ENCODE results near the gene CCNF. TPM values are rescaled to one million over a fixed set of nuclear protein-coding genes. Genes with fewer than 3 reads are reported as not detected.

The CCNF gene
- total and polyA plus RNA-seq, 10 of the 15 experiments (the other 5 are each of a cell fraction or from before 2014, with no cell fraction given): 4.0 to 63.2 (median 27.5) TPM

DNA sequence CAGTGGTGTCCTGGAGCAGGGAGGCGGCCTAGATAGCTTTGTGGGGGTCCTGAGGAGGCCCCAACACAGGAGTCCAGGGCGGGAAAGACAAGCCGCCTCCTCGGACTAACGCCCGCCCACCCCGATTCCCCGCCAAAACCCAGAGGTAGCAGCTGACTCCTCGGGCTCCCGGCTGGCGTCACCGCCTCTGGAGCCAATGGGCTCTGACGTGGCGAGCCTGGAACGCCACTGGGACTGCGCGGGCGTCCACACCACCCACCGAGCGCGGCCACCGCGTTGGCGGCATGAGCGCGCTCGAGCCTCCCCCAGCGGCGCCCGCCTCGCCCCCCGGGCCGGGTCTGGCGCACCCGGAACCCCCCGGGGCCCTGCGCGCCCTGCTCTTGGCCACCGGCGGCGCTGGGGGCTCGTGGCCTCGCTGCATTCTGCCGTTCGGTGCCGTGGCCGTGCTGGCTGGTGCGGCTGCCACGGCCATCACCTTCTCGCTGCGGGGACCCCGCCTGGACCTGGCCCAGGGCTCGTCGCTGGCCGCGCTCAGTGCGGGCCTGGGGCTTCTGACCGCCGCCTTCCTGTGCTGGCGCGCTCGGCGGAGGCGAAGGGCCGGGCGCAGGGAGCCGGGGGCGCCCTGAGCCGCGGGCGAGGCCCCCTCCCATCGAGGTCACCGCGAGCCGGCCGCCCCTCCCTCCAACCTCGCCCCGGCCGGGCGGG lies 38.4 kb downstream of the CCNF start (continued):
- no peak for TF ChIP-seq CREB1 (IDR thresholded peaks at IDR 0.05; ENCODE audit: low read depth)
- no peak for TF ChIP-seq BMI1 (IDR thresholded peaks at IDR 0.05; ENCODE audit: borderline replicate concordance)
- TF ChIP-seq, protein P1, sequence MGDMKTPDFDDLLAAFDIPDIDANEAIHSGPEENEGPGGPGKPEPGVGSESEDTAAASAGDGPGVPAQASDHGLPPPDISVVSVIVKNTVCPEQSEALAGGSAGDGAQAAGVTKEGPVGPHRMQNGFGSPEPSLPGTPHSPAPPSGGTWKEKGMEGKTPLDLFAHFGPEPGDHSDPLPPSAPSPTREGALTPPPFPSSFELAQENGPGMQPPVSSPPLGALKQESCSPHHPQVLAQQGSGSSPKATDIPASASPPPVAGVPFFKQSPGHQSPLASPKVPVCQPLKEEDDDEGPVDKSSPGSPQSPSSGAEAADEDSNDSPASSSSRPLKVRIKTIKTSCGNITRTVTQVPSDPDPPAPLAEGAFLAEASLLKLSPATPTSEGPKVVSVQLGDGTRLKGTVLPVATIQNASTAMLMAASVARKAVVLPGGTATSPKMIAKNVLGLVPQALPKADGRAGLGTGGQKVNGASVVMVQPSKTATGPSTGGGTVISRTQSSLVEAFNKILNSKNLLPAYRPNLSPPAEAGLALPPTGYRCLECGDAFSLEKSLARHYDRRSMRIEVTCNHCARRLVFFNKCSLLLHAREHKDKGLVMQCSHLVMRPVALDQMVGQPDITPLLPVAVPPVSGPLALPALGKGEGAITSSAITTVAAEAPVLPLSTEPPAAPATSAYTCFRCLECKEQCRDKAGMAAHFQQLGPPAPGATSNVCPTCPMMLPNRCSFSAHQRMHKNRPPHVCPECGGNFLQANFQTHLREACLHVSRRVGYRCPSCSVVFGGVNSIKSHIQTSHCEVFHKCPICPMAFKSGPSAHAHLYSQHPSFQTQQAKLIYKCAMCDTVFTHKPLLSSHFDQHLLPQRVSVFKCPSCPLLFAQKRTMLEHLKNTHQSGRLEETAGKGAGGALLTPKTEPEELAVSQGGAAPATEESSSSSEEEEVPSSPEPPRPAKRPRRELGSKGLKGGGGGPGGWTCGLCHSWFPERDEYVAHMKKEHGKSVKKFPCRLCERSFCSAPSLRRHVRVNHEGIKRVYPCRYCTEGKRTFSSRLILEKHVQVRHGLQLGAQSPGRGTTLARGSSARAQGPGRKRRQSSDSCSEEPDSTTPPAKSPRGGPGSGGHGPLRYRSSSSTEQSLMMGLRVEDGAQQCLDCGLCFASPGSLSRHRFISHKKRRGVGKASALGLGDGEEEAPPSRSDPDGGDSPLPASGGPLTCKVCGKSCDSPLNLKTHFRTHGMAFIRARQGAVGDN (IDR thresholded peaks at IDR 0.05): peak; percentile 84
- no peak for TF ChIP-seq SREBF2 (IDR thresholded peaks at IDR 0.05; ENCODE audit: low read length)
- TF ChIP-seq BACH1 (IDR thresholded peaks at IDR 0.05; ENCODE audit: borderline replicate concordance): peak; percentile 32; the same call in 1 of the 2 replicates
- TF ChIP-seq NR2C1 (IDR thresholded peaks at IDR 0.05): no peak
- TF ChIP-seq HDAC2 (IDR thresholded peaks at IDR 0.05): no peak
- TF ChIP-seq, protein P2, sequence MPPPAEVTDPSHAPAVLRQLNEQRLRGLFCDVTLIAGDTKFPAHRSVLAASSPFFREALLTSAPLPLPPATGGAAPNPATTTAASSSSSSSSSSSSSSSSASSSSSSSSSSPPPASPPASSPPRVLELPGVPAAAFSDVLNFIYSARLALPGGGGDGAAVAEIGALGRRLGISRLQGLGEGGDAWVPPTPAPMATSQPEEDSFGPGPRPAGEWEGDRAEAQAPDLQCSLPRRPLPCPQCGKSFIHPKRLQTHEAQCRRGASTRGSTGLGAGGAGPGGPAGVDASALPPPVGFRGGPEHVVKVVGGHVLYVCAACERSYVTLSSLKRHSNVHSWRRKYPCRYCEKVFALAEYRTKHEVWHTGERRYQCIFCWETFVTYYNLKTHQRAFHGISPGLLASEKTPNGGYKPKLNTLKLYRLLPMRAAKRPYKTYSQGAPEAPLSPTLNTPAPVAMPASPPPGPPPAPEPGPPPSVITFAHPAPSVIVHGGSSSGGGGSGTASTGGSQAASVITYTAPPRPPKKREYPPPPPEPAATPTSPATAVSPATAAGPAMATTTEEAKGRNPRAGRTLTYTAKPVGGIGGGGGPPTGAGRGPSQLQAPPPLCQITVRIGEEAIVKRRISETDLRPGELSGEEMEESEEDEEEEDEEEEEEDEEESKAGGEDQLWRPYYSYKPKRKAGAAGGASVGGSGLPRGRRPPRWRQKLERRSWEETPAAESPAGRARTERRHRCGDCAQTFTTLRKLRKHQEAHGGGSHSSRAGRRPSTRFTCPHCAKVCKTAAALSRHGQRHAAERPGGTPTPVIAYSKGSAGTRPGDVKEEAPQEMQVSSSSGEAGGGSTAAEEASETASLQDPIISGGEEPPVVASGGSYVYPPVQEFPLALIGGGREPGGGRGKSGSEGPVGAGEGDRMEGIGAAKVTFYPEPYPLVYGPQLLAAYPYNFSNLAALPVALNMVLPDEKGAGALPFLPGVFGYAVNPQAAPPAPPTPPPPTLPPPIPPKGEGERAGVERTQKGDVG (CRISPR knock-in tag; IDR thresholded peaks at IDR 0.05): no peak
- TF ChIP-seq CHD4 (IDR thresholded peaks at IDR 0.05): no peak
- no peak for TF ChIP-seq NFXL1 (IDR thresholded peaks at IDR 0.05; ENCODE audit: borderline replicate concordance)
- TF ChIP-seq, protein P3, sequence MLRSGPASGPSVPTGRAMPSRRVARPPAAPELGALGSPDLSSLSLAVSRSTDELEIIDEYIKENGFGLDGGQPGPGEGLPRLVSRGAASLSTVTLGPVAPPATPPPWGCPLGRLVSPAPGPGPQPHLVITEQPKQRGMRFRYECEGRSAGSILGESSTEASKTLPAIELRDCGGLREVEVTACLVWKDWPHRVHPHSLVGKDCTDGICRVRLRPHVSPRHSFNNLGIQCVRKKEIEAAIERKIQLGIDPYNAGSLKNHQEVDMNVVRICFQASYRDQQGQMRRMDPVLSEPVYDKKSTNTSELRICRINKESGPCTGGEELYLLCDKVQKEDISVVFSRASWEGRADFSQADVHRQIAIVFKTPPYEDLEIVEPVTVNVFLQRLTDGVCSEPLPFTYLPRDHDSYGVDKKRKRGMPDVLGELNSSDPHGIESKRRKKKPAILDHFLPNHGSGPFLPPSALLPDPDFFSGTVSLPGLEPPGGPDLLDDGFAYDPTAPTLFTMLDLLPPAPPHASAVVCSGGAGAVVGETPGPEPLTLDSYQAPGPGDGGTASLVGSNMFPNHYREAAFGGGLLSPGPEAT (IDR thresholded peaks at IDR 0.05; ENCODE audit: low read depth): no peak
- no peak for TF ChIP-seq RUNX3 (IDR thresholded peaks at IDR 0.05; ENCODE audit: low read length)
- TF ChIP-seq SPI1 (IDR thresholded peaks at IDR 0.05; ENCODE audit: borderline replicate concordance, insufficient read depth, low read depth, low read length): no peak
- no peak for TF ChIP-seq BRCA1 (IDR thresholded peaks at IDR 0.05; ENCODE audit: low read depth, low read length)
- TF ChIP-seq FOS (IDR thresholded peaks at IDR 0.05; ENCODE audit: borderline replicate concordance, extremely low read depth, insufficient read length): no peak
- TF ChIP-seq PAX5 (IDR thresholded peaks at IDR 0.05; ENCODE audit: borderline replicate concordance, low read depth, low read length): no peak
- TF ChIP-seq SMAD5 (IDR thresholded peaks at IDR 0.05; ENCODE audit: low read depth): no peak
- TF ChIP-seq SUZ12 (IDR thresholded peaks at IDR 0.05; ENCODE audit: unreplicated experiment): no peak
- 0 out of 2 replicates have a peak, but pooled peaks have one; percentile 20 for TF ChIP-seq YY1 (IDR thresholded peaks at IDR 0.05; ENCODE audit: low read depth, low read length)
